HepG2 (cell line): ENCODE results near the gene NME7. TPM values are rescaled to one million over a fixed set of nuclear protein-coding genes. Genes with fewer than 3 reads are reported as not detected.

Experiments
- ATAC-seq: fragments of 200-7000 bp; cut with Tn5 transposase; 3 replicates; pipeline ENCODE4 v1.9.1; 2020; ENCODE audit warnings: mild to moderate bottlenecking, moderate library complexity
- BruUV-seq: library from RNA; stranded (reverse); fragments of 400-500 nt; replicated peaks from 2 replicates; lab custom pipeline; 2021; lab: Mats Ljungman, UMichigan
- CTCF ChIA-PET: fragments of 300-600 bp; formaldehyde crosslinking; extraction: SDS; loops from one replicate; lab custom pipeline; 2021; ENCODE audit warnings: low total read pairs, inconsistent platforms, low intra/inter-chr PET ratio; lab: Yijun Ruan, JAX
- POLR2A ChIA-PET: fragments of 350-600 bp; sonication (Branson Sonifier 250); formaldehyde crosslinking; loops from one replicate; lab custom pipeline; 2020; ENCODE audit warnings: antibody characterized with exemption, inconsistent platforms; lab: Yijun Ruan, JAX
- DNase-seq: peaks from one replicate; pipeline ENCODE4 v3.0.0-alpha.2; 2015; ENCODE audit warnings: low spot score
- FAIRE-seq: peaks from 3 replicates; lab custom pipeline; 2011; peaks lifted over from hg19 to GRCh38; lab: Jason Lieb, UNC
- H2AFZ ChIP-seq: one replicate; pipeline ENCODE4 v1.6.1; 2011; ENCODE audit warnings: low read length, inconsistent platforms
- H3K27ac ChIP-seq: fragments of 300-600 bp; 3 replicates; pipeline ENCODE4 v1.8.0; 2011; ENCODE audit warnings: mixed run types, mild to moderate bottlenecking, mixed read lengths, low read length, inconsistent platforms; ENCODE audit not compliant: insufficient read depth; ENCODE audit errors: extremely low read length
- H3K27me3 ChIP-seq, 2 experiments: fragments of 200-600 bp in 1 of 2; 2 replicates in 1 of 2; 3 replicates in 1 of 2; pipeline versions ENCODE4 v1.6.0 to v1.8.0; 2011; ENCODE audit warnings: low read length in 2 of 2, mild to moderate bottlenecking in 2 of 2, moderate library complexity in 2 of 2, inconsistent platforms in 1 of 2; ENCODE audit not compliant: insufficient read depth in 2 of 2, control insufficient read depth in 1 of 2
- H3K36me3 ChIP-seq, 2 experiments: fragments of 200-600 bp in 1 of 2; replicated peaks in 1 of 2; 2 replicates in 1 of 2; 3 replicates in 1 of 2; pipeline versions ENCODE4 v1.5.1 to v1.8.0; 2011; ENCODE audit warnings: low read length in 2 of 2, inconsistent platforms in 1 of 2; ENCODE audit not compliant: insufficient read depth in 2 of 2, control insufficient read depth in 1 of 2
- H3K4me1 ChIP-seq: 2 replicates; pipeline ENCODE4 v1.5.1; 2012; ENCODE audit warnings: low read length, inconsistent platforms; ENCODE audit not compliant: insufficient read depth
- H3K4me2 ChIP-seq: 2 replicates; pipeline ENCODE4 v1.6.0; 2011; ENCODE audit warnings: low read depth, low read length, inconsistent platforms
- H3K4me3 ChIP-seq, 3 experiments: fragments of 200-600 bp in 1 of 3; sonication (generic), shearing (Covaris generic) in 1 of 3; replicated peaks in 1 of 3; 2 replicates each; pipeline ENCODE4 v1.5.1; 2011 to 2016; ENCODE audit warnings: low read length in 3 of 3, inconsistent platforms in 2 of 3, low read depth in 2 of 3, mild to moderate bottlenecking in 2 of 3, control low read depth in 1 of 3, mixed read lengths in 1 of 3; ENCODE audit not compliant: insufficient read depth in 1 of 3
- H3K79me2 ChIP-seq: one replicate; pipeline ENCODE4 v1.6.1; 2011; ENCODE audit warnings: low read length, inconsistent platforms; ENCODE audit not compliant: insufficient read depth
- H3K9ac ChIP-seq: 2 replicates; pipeline ENCODE4 v1.6.0; 2011; ENCODE audit warnings: mild to moderate bottlenecking, low read depth, low read length, inconsistent platforms; ENCODE audit not compliant: insufficient read depth
- H3K9me3 ChIP-seq: 2 replicates; pipeline ENCODE4 v1.5.1; 2012; ENCODE audit warnings: mild to moderate bottlenecking, low read length
- H4K20me1 ChIP-seq: 2 replicates; pipeline ENCODE4 v1.6.0; 2011; ENCODE audit warnings: inconsistent platforms, mild to moderate bottlenecking, low read length, moderate library complexity; ENCODE audit not compliant: insufficient read depth
- ERF ChIP-seq: IDR thresholded peaks from 2 replicates; pipeline ENCODE4 v1.6.1; 2018; ENCODE audit warnings: missing biosample characterization, missing genetic modification reagents
- FOXM1 ChIP-seq: sonication (generic); formaldehyde crosslinking; IDR thresholded peaks from 2 replicates; pipeline ENCODE4 v1.5.0; 2020; ENCODE audit warnings: missing genetic modification reagents
- IKZF1 ChIP-seq: fragments of 450-650 bp; IDR thresholded peaks from 2 replicates; pipeline ENCODE4 v1.7.1; 2016
- NFYB ChIP-seq: sonication (generic); formaldehyde crosslinking; IDR thresholded peaks from 2 replicates; pipeline ENCODE4 v1.4.0; 2020; ENCODE audit warnings: missing genetic modification reagents
- NFYC ChIP-seq: IDR thresholded peaks from 2 replicates; pipeline ENCODE4 v1.6.1; 2016; ENCODE audit warnings: missing genetic modification reagents, missing compliant biosample characterization
- RBAK ChIP-seq: sonication (generic); formaldehyde crosslinking; IDR thresholded peaks from 2 replicates; pipeline ENCODE4 v1.5.1; 2020; ENCODE audit warnings: mild to moderate bottlenecking, missing genetic modification reagents
- TOPORS ChIP-seq: sonication (generic); formaldehyde crosslinking; IDR thresholded peaks from 2 replicates; pipeline ENCODE4 v1.8.0; 2023; ENCODE audit warnings: mild to moderate bottlenecking, missing genetic modification reagents
- TRIM24 ChIP-seq: sonication (generic); formaldehyde crosslinking; IDR thresholded peaks from 2 replicates; pipeline ENCODE4 v1.8.0; 2022; ENCODE audit warnings: mild to moderate bottlenecking, missing genetic modification reagents
- ZMAT3 ChIP-seq: sonication (generic); formaldehyde crosslinking; conservative IDR thresholded peaks from 2 replicates; pipeline ENCODE4 v1.7.0; 2021; ENCODE audit warnings: missing genetic modification reagents
- ZNF619 ChIP-seq: sonication (generic); formaldehyde crosslinking; IDR thresholded peaks from 2 replicates; pipeline ENCODE4 v1.4.0; 2020; ENCODE audit warnings: mild to moderate bottlenecking, missing genetic modification reagents
- WGBS: methylation state at CpG from one replicate; pipeline ENCODE4 v1.1.6; 2017; ENCODE audit warnings: low lambda C conversion rate; 5-methylcytosine and 5-hydroxymethylcytosine counted together
- in situ Hi-C: cut with HindIII; loops from 2 replicates; pipeline ENCODE4 v1.10.0; 2017; ENCODE audit warnings: low pct_unique_long_range_greater_than_20kb; ENCODE audit not compliant: extremely low pct_ligation_motif_present
- intact Hi-C: fragments of 100-400 bp; cut with micrococcal nuclease; formaldehyde crosslinking; loops from one replicate; pipeline ENCODE4 v1.10.0; 2022; ENCODE audit not compliant: unreplicated experiment
- polyA plus RNA-seq, 8 experiments: library from polyadenylated mRNA; depleted of rRNA in 3 of 8; stranded (reverse) in 7 of 8; unstranded in 1 of 8; fragments of >200 nt; fragmentation: Illumina TruSeq in 4 of 8; extraction: Trizol in 4 of 8; gene quantifications; 2 replicates each; pipeline versions ENCODE4 v1.2.1 to v1.2.3, GENCODE V29; 2011 to 2016; ENCODE audit warnings: low read depth in 4 of 8, missing spikeins in 1 of 8, mixed read lengths in 1 of 8; ENCODE audit not compliant: insufficient read depth in 1 of 8
- total RNA-seq, 5 experiments: library from RNA; depleted of rRNA; stranded (reverse); fragments of >200 nt; fragmentation: Illumina TruSeq; extraction: Trizol; gene quantifications; 2 replicates each; pipeline ENCODE4 v1.2.3, GENCODE V29; 2016; ENCODE audit warnings: low read depth in 1 of 5
- TF ChIP-seq, protein P1 (sequence below): sonication (generic); formaldehyde crosslinking; IDR thresholded peaks from 2 replicates; pipeline ENCODE4 v1.4.0; 2020; ENCODE audit warnings: low read depth, missing genetic modification reagents
- TF ChIP-seq, protein P2 (sequence below): IDR thresholded peaks from 2 replicates; pipeline ENCODE4 v1.6.1; 2012; ENCODE audit warnings: low read length, improper control_type of control experiment
- TF ChIP-seq, protein P3 (sequence below): sonication (generic); formaldehyde crosslinking; IDR thresholded peaks from 2 replicates; pipeline ENCODE4 v1.5.0; 2020; ENCODE audit warnings: missing genetic modification reagents
- TF ChIP-seq, protein P4 (sequence below): sonication (generic); formaldehyde crosslinking; IDR thresholded peaks from 2 replicates; pipeline ENCODE4 v1.8.1; 2022; ENCODE audit warnings: low read depth, mild to moderate bottlenecking, missing genetic modification reagents

Gene NME7
- total and polyA plus RNA-seq, 2 of the 13 experiments (the other 11 are each of a cell fraction or from before 2014, with no cell fraction given): 9.4 to 22.5 TPM

DNA sequence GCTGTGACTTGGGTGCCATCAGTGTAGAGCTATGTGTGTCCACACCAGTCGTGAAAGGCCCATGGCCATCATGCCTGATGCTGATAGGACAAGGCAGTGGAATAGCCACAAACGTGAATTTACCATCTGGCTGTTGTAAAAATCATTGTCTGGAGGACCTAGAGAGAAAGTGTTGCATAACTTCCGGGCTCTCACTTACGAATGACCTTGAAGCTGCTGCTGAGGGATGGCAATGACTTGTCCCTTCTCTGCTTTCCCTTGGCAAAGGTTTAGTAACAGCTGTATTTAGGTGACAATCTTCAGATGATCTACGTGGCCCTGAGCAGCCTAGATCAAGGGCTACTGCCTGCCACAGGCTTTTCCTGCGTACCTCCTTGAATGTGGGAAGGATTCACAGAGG lies 255.4 kb downstream of the NME7 start (continued):
- TF ChIP-seq, protein P1, sequence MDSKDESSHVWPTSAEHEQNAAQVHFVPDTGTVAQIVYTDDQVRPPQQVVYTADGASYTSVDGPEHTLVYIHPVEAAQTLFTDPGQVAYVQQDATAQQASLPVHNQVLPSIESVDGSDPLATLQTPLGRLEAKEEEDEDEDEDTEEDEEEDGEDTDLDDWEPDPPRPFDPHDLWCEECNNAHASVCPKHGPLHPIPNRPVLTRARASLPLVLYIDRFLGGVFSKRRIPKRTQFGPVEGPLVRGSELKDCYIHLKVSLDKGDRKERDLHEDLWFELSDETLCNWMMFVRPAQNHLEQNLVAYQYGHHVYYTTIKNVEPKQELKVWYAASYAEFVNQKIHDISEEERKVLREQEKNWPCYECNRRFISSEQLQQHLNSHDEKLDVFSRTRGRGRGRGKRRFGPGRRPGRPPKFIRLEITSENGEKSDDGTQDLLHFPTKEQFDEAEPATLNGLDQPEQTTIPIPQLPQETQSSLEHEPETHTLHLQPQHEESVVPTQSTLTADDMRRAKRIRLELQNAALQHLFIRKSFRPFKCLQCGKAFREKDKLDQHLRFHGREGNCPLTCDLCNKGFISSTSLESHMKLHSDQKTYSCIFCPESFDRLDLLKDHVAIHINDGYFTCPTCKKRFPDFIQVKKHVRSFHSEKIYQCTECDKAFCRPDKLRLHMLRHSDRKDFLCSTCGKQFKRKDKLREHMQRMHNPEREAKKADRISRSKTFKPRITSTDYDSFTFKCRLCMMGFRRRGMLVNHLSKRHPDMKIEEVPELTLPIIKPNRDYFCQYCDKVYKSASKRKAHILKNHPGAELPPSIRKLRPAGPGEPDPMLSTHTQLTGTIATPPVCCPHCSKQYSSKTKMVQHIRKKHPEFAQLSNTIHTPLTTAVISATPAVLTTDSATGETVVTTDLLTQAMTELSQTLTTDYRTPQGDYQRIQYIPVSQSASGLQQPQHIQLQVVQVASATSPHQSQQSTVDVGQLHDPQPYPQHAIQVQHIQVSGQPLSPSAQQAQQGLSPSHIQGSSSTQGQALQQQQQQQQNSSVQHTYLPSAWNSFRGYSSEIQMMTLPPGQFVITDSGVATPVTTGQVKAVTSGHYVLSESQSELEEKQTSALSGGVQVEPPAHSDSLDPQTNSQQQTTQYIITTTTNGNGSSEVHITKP (CRISPR knock-in tag): no peak
- TF ChIP-seq ERF (CRISPR knock-in tag): 0 out of 2 replicates have a peak, but pooled peaks have one; percentile 23
- no peak for TF ChIP-seq ZNF619 (CRISPR knock-in tag)
- no peak for TF ChIP-seq FOXM1

DNA sequence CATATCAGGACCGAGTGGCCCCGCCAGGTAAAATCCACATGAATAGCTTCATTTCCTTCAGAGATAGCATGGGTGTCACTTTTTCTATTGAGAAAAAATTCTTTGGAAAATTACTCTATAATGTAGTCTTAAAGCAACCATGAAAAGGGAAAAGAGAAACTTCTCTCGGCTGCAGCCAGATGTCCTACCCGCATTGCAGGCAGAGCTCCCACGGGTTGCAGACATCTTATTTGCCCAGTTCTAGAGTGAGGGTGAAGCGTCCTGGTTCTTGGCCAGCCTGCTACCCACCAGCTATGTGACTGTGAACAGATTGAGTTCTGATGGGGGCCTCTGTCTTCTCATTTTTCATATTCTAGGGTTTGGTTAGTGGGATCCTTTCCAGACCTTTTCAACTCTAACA lies 256.1 kb downstream of the NME7 start:
- H3K4me2 ChIP-seq: peak overlapping the region; percentile 98
- peaks cover 64% of the 10 kb centered on the region for H4K20me1 ChIP-seq
- ATAC-seq: no peak
- no peak overlapping the region for H3K27ac ChIP-seq
- TF ChIP-seq ZMAT3 (CRISPR knock-in tag) (no peak), IKZF1 (no peak), TRIM24 (CRISPR knock-in tag) (no peak), RBAK (CRISPR knock-in tag) (no peak), NFYC (CRISPR knock-in tag) (no peak), TOPORS (CRISPR knock-in tag) (no peak), NFYB (CRISPR knock-in tag) (no peak)
- TF ChIP-seq, protein P2, sequence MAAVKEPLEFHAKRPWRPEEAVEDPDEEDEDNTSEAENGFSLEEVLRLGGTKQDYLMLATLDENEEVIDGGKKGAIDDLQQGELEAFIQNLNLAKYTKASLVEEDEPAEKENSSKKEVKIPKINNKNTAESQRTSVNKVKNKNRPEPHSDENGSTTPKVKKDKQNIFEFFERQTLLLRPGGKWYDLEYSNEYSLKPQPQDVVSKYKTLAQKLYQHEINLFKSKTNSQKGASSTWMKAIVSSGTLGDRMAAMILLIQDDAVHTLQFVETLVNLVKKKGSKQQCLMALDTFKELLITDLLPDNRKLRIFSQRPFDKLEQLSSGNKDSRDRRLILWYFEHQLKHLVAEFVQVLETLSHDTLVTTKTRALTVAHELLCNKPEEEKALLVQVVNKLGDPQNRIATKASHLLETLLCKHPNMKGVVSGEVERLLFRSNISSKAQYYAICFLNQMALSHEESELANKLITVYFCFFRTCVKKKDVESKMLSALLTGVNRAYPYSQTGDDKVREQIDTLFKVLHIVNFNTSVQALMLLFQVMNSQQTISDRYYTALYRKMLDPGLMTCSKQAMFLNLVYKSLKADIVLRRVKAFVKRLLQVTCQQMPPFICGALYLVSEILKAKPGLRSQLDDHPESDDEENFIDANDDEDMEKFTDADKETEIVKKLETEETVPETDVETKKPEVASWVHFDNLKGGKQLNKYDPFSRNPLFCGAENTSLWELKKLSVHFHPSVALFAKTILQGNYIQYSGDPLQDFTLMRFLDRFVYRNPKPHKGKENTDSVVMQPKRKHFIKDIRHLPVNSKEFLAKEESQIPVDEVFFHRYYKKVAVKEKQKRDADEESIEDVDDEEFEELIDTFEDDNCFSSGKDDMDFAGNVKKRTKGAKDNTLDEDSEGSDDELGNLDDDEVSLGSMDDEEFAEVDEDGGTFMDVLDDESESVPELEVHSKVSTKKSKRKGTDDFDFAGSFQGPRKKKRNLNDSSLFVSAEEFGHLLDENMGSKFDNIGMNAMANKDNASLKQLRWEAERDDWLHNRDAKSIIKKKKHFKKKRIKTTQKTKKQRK: no peak
- TF ChIP-seq, protein P3, sequence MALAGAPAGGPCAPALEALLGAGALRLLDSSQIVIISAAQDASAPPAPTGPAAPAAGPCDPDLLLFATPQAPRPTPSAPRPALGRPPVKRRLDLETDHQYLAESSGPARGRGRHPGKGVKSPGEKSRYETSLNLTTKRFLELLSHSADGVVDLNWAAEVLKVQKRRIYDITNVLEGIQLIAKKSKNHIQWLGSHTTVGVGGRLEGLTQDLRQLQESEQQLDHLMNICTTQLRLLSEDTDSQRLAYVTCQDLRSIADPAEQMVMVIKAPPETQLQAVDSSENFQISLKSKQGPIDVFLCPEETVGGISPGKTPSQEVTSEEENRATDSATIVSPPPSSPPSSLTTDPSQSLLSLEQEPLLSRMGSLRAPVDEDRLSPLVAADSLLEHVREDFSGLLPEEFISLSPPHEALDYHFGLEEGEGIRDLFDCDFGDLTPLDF: no peak
- TF ChIP-seq, protein P4, sequence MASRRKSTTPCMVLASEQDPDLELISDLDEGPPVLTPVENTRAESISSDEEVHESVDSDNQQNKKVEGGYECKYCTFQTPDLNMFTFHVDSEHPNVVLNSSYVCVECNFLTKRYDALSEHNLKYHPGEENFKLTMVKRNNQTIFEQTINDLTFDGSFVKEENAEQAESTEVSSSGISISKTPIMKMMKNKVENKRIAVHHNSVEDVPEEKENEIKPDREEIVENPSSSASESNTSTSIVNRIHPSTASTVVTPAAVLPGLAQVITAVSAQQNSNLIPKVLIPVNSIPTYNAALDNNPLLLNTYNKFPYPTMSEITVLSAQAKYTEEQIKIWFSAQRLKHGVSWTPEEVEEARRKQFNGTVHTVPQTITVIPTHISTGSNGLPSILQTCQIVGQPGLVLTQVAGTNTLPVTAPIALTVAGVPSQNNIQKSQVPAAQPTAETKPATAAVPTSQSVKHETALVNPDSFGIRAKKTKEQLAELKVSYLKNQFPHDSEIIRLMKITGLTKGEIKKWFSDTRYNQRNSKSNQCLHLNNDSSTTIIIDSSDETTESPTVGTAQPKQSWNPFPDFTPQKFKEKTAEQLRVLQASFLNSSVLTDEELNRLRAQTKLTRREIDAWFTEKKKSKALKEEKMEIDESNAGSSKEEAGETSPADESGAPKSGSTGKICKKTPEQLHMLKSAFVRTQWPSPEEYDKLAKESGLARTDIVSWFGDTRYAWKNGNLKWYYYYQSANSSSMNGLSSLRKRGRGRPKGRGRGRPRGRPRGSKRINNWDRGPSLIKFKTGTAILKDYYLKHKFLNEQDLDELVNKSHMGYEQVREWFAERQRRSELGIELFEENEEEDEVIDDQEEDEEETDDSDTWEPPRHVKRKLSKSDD (CRISPR knock-in tag): no peak
- in situ Hi-C loops: no loop called here
- POLR2A ChIA-PET: interaction anchor here (1.3 to 4.6 kb wide), 2 partner anchors 34 to 237 kb away, joined by 3 to 25 read pairs; no protein-coding TSS in a partner anchor
- peaks cover 86% of the 10 kb centered on the region for H3K79me2 ChIP-seq
- FAIRE-seq: no peak
- intact Hi-C loops: no loop called here
- no TSS peak for BruUV-seq
- DNase-seq: no peak
- WGBS: 90% methylated on average over 6 of the region's 6 CpGs
- peaks cover 74% of the 10 kb centered on the region for H3K4me1 ChIP-seq
- no peaks in the 10 kb centered on the region; a peak in 1 of 5 replicates for H3K27me3 ChIP-seq
- peaks cover 11 to 40% of the 10 kb centered on the region in 2 experiments for H3K36me3 ChIP-seq
- H2AFZ ChIP-seq: no peak overlapping the region
- no peak overlapping the region for H3K9ac ChIP-seq
- CTCF ChIA-PET: no interaction called here
- H3K4me3 ChIP-seq: no peak overlapping the region
- H3K9me3 ChIP-seq: no peaks in the 10 kb centered on the region
